VCaP (cell line): Measurements from ENCODE around the gene PTPRA.

ENCODE experiments used
- H3K27ac ChIP-seq: fragments of 450-650 bp; 2 replicates; pipeline ENCODE4 v1.5.1; 2017
- TF ChIP-seq, protein P1 (sequence below): fragments of 450-650 bp; conservative IDR thresholded peaks from 2 replicates; pipeline ENCODE4 v1.5.1; 2017; ENCODE audit warnings: mild to moderate bottlenecking, moderate library complexity

The PTPRA gene

DNA sequence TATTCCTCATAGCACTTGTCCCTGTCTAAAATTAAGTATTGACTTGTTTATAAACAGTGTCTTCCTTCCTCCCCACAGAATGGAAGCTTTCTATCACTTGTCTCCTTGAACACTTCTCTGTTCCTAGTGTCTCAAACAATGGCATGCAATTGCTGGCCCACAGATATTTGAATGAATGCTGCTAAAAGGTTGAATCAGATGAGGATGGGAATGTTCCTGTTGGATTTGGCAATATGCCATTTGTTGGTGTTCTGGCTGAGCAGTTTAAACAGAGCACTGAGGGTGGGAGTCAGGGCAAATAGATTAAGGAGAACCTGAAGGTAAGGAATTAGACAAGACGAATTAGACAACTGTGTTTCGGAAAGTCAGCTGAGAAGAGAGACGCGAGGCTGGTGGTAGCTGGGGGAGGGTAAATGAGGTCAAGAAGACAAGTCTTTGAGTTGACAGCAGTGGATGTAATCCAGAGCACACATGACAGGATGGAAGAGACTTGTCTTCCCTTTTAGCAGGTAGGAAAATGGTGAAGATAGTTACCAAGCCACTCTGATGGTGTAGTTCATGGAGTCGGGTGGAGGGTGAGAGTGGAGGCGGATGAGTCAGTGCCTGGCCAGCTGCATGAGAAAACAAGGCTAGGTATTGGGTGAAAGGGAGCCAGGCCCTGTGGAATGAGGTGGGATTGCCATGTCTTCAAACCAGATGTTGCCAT, 111.8 kb downstream of the PTPRA start:
- TF ChIP-seq, protein P1, sequence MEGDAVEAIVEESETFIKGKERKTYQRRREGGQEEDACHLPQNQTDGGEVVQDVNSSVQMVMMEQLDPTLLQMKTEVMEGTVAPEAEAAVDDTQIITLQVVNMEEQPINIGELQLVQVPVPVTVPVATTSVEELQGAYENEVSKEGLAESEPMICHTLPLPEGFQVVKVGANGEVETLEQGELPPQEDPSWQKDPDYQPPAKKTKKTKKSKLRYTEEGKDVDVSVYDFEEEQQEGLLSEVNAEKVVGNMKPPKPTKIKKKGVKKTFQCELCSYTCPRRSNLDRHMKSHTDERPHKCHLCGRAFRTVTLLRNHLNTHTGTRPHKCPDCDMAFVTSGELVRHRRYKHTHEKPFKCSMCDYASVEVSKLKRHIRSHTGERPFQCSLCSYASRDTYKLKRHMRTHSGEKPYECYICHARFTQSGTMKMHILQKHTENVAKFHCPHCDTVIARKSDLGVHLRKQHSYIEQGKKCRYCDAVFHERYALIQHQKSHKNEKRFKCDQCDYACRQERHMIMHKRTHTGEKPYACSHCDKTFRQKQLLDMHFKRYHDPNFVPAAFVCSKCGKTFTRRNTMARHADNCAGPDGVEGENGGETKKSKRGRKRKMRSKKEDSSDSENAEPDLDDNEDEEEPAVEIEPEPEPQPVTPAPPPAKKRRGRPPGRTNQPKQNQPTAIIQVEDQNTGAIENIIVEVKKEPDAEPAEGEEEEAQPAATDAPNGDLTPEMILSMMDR: no peak
- H3K27ac ChIP-seq: no peak overlapping the region

DNA sequence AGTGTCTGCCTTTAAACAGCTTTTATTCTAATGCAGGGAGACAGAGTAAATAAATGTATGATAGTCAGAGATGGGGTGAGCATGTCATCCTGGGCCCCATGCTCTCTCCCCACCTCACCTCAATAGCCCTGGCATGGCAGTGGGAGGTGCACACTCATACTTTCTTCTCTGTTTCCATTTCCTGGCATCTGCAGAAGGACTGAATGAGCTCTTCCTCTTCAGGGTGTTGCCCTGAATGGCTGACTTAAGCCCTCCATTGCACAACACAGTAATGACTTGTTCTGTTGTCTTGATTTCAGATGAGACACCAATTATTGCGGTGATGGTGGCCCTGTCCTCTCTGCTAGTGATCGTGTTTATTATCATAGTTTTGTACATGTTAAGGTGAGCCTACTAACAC, 113.2 kb downstream of the PTPRA start:
- H3K27ac ChIP-seq: no peak overlapping the region

DNA sequence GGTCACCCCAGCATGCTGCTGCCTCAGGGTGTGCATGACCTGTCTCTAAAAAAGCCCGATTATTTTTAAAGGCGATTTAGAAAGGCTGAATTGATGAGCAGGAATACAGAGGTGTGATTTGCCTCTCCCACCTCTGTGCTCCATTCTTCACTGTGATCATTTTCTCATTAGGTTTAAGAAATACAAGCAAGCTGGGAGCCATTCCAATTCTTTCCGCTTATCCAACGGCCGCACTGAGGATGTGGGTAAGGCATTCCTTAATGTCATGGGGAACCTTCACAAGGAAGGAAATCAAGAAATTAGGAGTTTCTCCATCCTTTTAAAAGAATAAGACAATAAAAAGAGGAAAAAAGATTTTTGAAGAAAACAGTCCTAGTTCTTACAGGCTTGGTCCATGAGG, 114.6 kb downstream of the PTPRA start:
- TF ChIP-seq, protein P1: no peak
- H3K27ac ChIP-seq: no peak overlapping the region

More for the DNA sequence above, 113.2 kb downstream of the PTPRA start:
- TF ChIP-seq, protein P1: no peak

DNA sequence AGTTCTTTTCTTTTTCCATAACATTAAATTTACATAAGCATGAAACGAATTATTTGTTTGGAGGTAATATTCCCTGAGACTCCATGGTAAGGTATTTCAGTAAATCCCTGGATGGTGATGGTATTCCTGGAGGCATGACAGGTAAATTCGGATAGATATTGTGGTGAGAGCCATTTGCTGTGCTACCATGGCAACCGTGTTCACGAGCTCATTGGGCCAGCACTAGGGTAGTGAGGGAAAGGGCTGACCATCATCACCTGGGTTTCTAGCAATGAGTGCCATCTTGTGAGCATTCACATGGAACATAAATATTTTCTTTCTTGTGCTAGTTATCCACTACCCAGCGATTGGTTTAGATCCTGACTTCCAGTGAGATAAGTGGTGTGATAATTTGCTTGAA, 118.3 kb downstream of the PTPRA start:
- TF ChIP-seq, protein P1: no peak
- no peak overlapping the region for H3K27ac ChIP-seq

DNA sequence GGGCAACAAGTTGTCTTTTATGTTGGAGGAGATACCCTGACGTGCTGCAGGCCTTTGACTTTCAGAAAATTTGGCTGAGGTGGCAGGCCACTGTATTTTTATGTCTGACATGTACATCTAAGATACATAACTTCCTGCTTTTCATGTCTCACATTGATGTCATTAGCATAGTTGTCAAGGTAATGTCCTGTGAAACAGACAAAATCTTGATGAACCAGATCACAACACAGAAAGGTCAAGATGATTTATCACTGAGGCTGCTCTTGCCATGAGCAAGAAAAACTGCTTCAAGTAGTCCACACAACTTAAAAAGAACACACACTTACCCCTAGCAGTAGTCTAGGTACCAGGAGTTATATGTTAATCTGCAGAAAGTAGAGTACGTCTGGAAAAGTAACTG, 120.0 kb downstream of the PTPRA start:
- TF ChIP-seq, protein P1: no peak
- H3K27ac ChIP-seq: no peak overlapping the region

DNA sequence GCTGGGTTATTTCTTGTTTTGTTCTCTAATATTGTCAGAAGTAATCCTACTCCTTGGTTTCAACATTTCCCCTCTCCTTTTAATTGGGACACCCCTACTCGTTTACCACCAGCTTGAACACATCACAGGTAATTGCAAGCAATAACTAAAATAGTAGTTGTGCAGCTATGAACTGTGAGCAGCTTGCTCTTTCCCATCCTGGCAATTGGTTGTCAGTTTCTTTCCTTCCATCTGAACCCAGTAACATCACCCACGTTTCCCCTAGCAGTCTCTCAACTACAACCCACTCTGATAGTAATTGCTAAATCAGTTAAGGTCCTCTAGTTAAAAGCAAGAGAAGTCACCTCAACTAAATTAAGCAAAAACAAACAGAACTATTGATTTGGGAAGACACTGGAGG, 122.5 kb downstream of the PTPRA start:
- TF ChIP-seq, protein P1: no peak
- peak overlapping the region; percentile 69 for H3K27ac ChIP-seq

DNA sequence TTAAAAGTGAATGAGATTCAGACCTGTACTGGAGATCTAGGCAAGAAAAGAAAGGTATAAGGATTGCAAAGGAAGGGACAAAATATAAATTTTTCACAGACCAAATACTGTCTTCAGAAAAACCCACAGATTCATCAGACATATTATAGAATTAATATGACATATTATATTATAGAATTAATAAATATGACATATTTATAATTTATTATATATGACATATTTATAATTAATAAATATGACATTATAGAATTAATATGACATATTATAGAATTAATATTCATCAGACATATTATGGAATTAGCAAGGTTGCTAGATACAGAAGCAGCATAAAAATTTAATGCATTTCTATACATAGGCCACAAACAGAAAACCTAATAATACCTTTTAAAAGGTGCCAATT, 125.4 kb downstream of the PTPRA start:
- H3K27ac ChIP-seq: no peak overlapping the region
- TF ChIP-seq, protein P1: no peak
